ENCODE results near the gene AFTPH. TPM values are rescaled to one million over a fixed set of nuclear protein-coding genes. Genes with fewer than 3 reads are reported as not detected.

AFTPH gene
- total RNA-seq, 1 experiment from 2014 or later, result 17.9 TPM

DNA sequence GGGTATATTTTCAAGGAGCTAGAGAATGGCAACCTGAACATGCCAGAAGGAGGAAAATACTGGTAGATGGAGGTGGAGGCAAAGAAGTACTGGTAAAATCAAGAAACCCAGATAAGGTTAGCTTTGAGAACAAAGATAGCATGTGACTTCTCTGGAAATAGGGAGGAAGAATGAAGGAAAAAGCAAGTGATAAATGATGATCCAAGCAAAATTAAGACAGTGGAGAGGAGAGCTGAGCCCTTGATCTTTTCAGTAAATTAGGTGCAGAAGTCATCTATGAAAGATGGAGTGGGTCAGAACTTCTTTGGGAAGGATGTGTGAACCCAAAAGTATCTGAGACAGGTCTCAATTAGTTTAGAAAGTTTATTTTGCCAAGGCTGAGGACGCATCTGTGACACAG is 25.7 kb upstream of the AFTPH start:
- peaks cover 28% of the 10 kb centered on the region for H3K27me3 ChIP-seq (ENCODE audit: control insufficient read depth, insufficient read depth, low read length)
- TF ChIP-seq CTCF (IDR thresholded peaks at IDR 0.05) (no peak), SIN3A (IDR thresholded peaks at IDR 0.05; ENCODE audit: borderline replicate concordance, insufficient read depth, low read depth, low read length) (no peak), POLR2AphosphoS5 (IDR thresholded peaks at IDR 0.05; ENCODE audit: low read depth, low read length) (no peak), TCF7L2 (IDR thresholded peaks at IDR 0.05; ENCODE audit: low read depth, low read length) (no peak)
- TF ChIP-seq, protein P1, sequence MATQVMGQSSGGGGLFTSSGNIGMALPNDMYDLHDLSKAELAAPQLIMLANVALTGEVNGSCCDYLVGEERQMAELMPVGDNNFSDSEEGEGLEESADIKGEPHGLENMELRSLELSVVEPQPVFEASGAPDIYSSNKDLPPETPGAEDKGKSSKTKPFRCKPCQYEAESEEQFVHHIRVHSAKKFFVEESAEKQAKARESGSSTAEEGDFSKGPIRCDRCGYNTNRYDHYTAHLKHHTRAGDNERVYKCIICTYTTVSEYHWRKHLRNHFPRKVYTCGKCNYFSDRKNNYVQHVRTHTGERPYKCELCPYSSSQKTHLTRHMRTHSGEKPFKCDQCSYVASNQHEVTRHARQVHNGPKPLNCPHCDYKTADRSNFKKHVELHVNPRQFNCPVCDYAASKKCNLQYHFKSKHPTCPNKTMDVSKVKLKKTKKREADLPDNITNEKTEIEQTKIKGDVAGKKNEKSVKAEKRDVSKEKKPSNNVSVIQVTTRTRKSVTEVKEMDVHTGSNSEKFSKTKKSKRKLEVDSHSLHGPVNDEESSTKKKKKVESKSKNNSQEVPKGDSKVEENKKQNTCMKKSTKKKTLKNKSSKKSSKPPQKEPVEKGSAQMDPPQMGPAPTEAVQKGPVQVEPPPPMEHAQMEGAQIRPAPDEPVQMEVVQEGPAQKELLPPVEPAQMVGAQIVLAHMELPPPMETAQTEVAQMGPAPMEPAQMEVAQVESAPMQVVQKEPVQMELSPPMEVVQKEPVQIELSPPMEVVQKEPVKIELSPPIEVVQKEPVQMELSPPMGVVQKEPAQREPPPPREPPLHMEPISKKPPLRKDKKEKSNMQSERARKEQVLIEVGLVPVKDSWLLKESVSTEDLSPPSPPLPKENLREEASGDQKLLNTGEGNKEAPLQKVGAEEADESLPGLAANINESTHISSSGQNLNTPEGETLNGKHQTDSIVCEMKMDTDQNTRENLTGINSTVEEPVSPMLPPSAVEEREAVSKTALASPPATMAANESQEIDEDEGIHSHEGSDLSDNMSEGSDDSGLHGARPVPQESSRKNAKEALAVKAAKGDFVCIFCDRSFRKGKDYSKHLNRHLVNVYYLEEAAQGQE (IDR thresholded peaks at IDR 0.05; ENCODE audit: insufficient read depth in 1 of 2, low read depth in 2 of 2, low read length in 1 of 2), result no peak
- no peaks in the 10 kb centered on the region for H3K36me3 ChIP-seq (ENCODE audit: control insufficient read depth, insufficient read depth, low read length)
- intact Hi-C loops (cut with micrococcal nuclease; ENCODE audit: unreplicated experiment), result no loop called here
- no peak for ATAC-seq
- no peak for DNase-seq (ENCODE audit: low read depth, low spot score)
- no peak overlapping the region for H3K27ac ChIP-seq (ENCODE audit: low read length)
- H3K4me3 ChIP-seq (ENCODE audit: low read depth in 2 of 2, low read length in 2 of 2), result no peak overlapping the region
- in situ Hi-C loops (cut with HindIII; ENCODE audit: low pct_unique_long_range_greater_than_20kb, low sequenced_read_pairs), result no loop called here
- CTCF ChIA-PET, result no interaction called here
- H3K4me1 ChIP-seq (ENCODE audit: control insufficient read depth, insufficient read depth, low read length), result no peaks in the 10 kb centered on the region
- POLR2A ChIA-PET, result no interaction called here
- no TSS peak for BruUV-seq (replicated peaks)
- H3K9me3 ChIP-seq (ENCODE audit: control insufficient read depth, insufficient read depth, low read depth, low read length), result no peaks in the 10 kb centered on the region

DNA sequence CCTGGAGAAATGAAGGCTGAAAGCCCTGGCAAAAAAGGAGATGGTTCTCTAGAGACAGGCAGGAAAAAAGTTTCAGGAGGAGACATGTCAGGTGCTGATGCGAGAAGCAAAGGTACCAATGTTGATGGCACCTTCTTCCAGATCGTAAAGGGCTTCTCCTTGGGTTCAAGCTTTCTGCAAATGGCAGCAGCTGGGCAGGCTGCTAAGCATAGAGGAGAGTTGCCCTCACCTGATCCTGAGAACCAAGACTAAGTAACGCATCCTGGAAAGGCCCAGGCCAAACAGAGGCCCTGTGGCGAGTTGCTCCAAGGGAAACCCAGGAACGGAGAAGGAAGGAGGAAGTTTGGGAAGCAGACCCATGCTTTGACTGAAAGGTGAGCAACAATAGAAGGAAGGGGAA is 23.6 kb upstream of the AFTPH start:
- DNase-seq (ENCODE audit: low read depth, low spot score), result no peak
- Histone ChIP-seq H3K9me3 (ENCODE audit: control insufficient read depth, insufficient read depth, low read depth, low read length) (no peaks in the 10 kb centered on the region), H3K27ac (ENCODE audit: low read length) (no peak overlapping the region), H3K36me3 (ENCODE audit: control insufficient read depth, insufficient read depth, low read length) (no peaks in the 10 kb centered on the region), H3K27me3 (ENCODE audit: control insufficient read depth, insufficient read depth, low read length) (peaks cover 26% of the 10 kb centered on the region), H3K4me1 (ENCODE audit: control insufficient read depth, insufficient read depth, low read length) (no peaks in the 10 kb centered on the region), H3K4me3 (ENCODE audit: low read depth in 2 of 2, low read length in 2 of 2) (no peak overlapping the region)
- ChIA-PET CTCF (no interaction called here), POLR2A (no interaction called here)
- no peak for TF ChIP-seq POLR2AphosphoS5 (IDR thresholded peaks at IDR 0.05; ENCODE audit: low read depth, low read length)
- TF ChIP-seq SIN3A (IDR thresholded peaks at IDR 0.05; ENCODE audit: borderline replicate concordance, insufficient read depth, low read depth, low read length), result no peak
- no peak for TF ChIP-seq TCF7L2 (IDR thresholded peaks at IDR 0.05; ENCODE audit: low read depth, low read length)
- no peak for TF ChIP-seq CTCF (IDR thresholded peaks at IDR 0.05)
- intact Hi-C loops (cut with micrococcal nuclease; ENCODE audit: unreplicated experiment) (no loop called here), in situ Hi-C loops (cut with HindIII; ENCODE audit: low pct_unique_long_range_greater_than_20kb, low sequenced_read_pairs) (no loop called here)
- no peak for ATAC-seq
- BruUV-seq (replicated peaks), result no TSS peak
